OCI-M2 (cell line): ENCODE data around the gene GRAP2.

Experiments
- DNase-seq: peaks from one replicate; lab custom pipeline; 2025; ENCODE audit not compliant: unreplicated experiment; lab: John Stamatoyannopoulos, UW

The GRAP2 gene

GRCh38 chr22:39962071-39962470 lies 61.2 kb downstream of the GRAP2 start:
- no peak for DNase-seq

- DNase-seq, result no peak
Observed at GRCh38 chr22:39965748-39966147, 64.9 kb downstream of the GRAP2 start.

- DNase-seq, result no peak
Observed at GRCh38 chr22:39966470-39966869, 65.6 kb downstream of the GRAP2 start.

GRCh38 chr22:39967103-39967829 lies 66.4 kb downstream of the GRAP2 start:
- DNase-seq, result no peak

- DNase-seq, result no peak
Observed at GRCh38 chr22:39967996-39968972, 67.4 kb downstream of the GRAP2 start.

- DNase-seq, result no peak
Observed at GRCh38 chr22:39970742-39971141, 69.9 kb downstream of the GRAP2 start.

- no peak for DNase-seq
Observed at GRCh38 chr22:39972641-39973040, 71.8 kb downstream of the GRAP2 start.

GRCh38 chr22:39973656-39974055 lies 72.8 kb downstream of the GRAP2 start:
- no peak for DNase-seq

GRCh38 chr22:39974065-39974464 lies 73.2 kb downstream of the GRAP2 start:
- no peak for DNase-seq

- DNase-seq, result no peak
Observed at GRCh38 chr22:39979048-39979447, 78.2 kb downstream of the GRAP2 start.

GRCh38 chr22:39979458-39979857 lies 78.6 kb downstream of the GRAP2 start:
- no peak for DNase-seq

GRCh38 chr22:39980596-39980995 lies 79.7 kb downstream of the GRAP2 start:
- no peak for DNase-seq

GRCh38 chr22:39983346-39983745 lies 82.5 kb downstream of the GRAP2 start:
- no peak for DNase-seq

GRCh38 chr22:39984006-39984405 lies 83.1 kb downstream of the GRAP2 start:
- DNase-seq, result no peak

- DNase-seq, result no peak
Observed at GRCh38 chr22:39984746-39985145, 83.9 kb downstream of the GRAP2 start.

- no peak for DNase-seq
Observed at GRCh38 chr22:39985383-39986035, 84.6 kb downstream of the GRAP2 start.

- DNase-seq, result no peak
Observed at GRCh38 chr22:39988386-39989114, 87.7 kb downstream of the GRAP2 start.

GRCh38 chr22:39989633-39990032 lies 88.7 kb downstream of the GRAP2 start:
- DNase-seq, result no peak

- DNase-seq, result no peak
Observed at GRCh38 chr22:39990686-39991085, 89.8 kb downstream of the GRAP2 start.

- no peak for DNase-seq
Observed at GRCh38 chr22:39991159-39991860, 90.4 kb downstream of the GRAP2 start.
